Stimulated activated CD4-positive, alpha-beta T cell treated with anti-CD3 and anti-CD28 coated beads, Interleukin-4, amount 100 ng/mL, for 1 hour (primary cell): ENCODE measurements around the gene STX12.
"Not testable (repeated sequence)": the region's sequence is repeated elsewhere in the genome, so short reads cannot be mapped to it uniquely, and the experiment has no call there.

Source experiments
- DNase-seq: peaks from one replicate; pipeline ENCODE4 v3.0.0-alpha.2; 2020

Gene STX12

GRCh38 chr1:27776276-27776675 is 3.3 kb downstream of the STX12 start:
- DNase-seq: not testable (repeated sequence)

- DNase-seq: no peak
Measured at GRCh38 chr1:27778056-27778455, 5.0 kb downstream of the STX12 start.

GRCh38 chr1:27779122-27779521 is 6.1 kb downstream of the STX12 start:
- no peak for DNase-seq

GRCh38 chr1:27782950-27783349 is 9.9 kb downstream of the STX12 start:
- no peak for DNase-seq

- no peak for DNase-seq
Measured at GRCh38 chr1:27784700-27785099, 11.7 kb downstream of the STX12 start.

GRCh38 chr1:27785781-27786455 is 12.9 kb downstream of the STX12 start:
- no peak for DNase-seq

- no peak for DNase-seq
Measured at GRCh38 chr1:27787895-27788294, 14.9 kb downstream of the STX12 start.

GRCh38 chr1:27789540-27790041 is 16.6 kb downstream of the STX12 start:
- DNase-seq: no peak

GRCh38 chr1:27790270-27790669 is 17.3 kb downstream of the STX12 start:
- DNase-seq: not testable (repeated sequence)

- no peak for DNase-seq
Measured at GRCh38 chr1:27795601-27796000, 22.6 kb downstream of the STX12 start.

GRCh38 chr1:27804791-27805190 is 31.8 kb downstream of the STX12 start:
- DNase-seq: no peak

GRCh38 chr1:27806758-27807157 is 33.7 kb downstream of the STX12 start:
- DNase-seq: no peak

- DNase-seq: no peak
Measured at GRCh38 chr1:27807385-27807784, 34.4 kb downstream of the STX12 start.

GRCh38 chr1:27808131-27808530 is 35.1 kb downstream of the STX12 start:
- not testable (repeated sequence) for DNase-seq

- no peak for DNase-seq
Measured at GRCh38 chr1:27809883-27810282, 36.9 kb downstream of the STX12 start.

GRCh38 chr1:27811741-27812500 is 38.9 kb downstream of the STX12 start:
- no peak for DNase-seq

- no peak for DNase-seq
Measured at GRCh38 chr1:27816921-27817630, 44.1 kb downstream of the STX12 start.

- DNase-seq: no peak
Measured at GRCh38 chr1:27821761-27822315, 48.8 kb downstream of the STX12 start.

- DNase-seq: no peak
Measured at GRCh38 chr1:27823784-27824183, 50.8 kb downstream of the STX12 start.

- DNase-seq: no peak
Measured at GRCh38 chr1:27824411-27824810, 51.4 kb downstream of the STX12 start.

GRCh38 chr1:27829339-27829960 is 56.4 kb downstream of the STX12 start:
- not testable (repeated sequence) for DNase-seq

GRCh38 chr1:27830621-27831440 is 57.8 kb downstream of the STX12 start, which contains the start of gene PPP1R8:
Gene PPP1R8, plus strand, starts transcription at chr1:27830782. Its CDS starts 54 bp downstream, at chr1:27830836.
- DNase-seq: peak; percentile 90
